Endothelial cell of umbilical vein (primary cell): ENCODE results near the gene SLC35A4. TPM values are rescaled to one million over a fixed set of nuclear protein-coding genes. Genes with fewer than 3 reads are reported as not detected.

Source experiments
- BruUV-seq: library from RNA; stranded (reverse); fragments of 400-500 nt; replicated peaks from 2 replicates; lab custom pipeline; 2021; lab: Mats Ljungman, UMichigan
- CTCF ChIA-PET: fragments of 300-600, 350-600 bp; sonication (Branson Sonifier 250); formaldehyde crosslinking; loops from one replicate; lab custom pipeline; 2021; ENCODE audit warnings: antibody characterized with exemption, inconsistent platforms; lab: Charles Lee
- POLR2A ChIA-PET: fragments of 300-600, 350-600 bp; sonication (Branson Sonifier 250); formaldehyde crosslinking; loops from one replicate; lab custom pipeline; 2021; ENCODE audit warnings: antibody characterized with exemption, inconsistent platforms; lab: Charles Lee
- DNase-seq: peaks from one replicate; pipeline ENCODE4 v3.0.0-alpha.2; 2011; ENCODE audit warnings: low read depth, low spot score
- FAIRE-seq: peaks from 2 replicates; lab custom pipeline; 2011; peaks lifted over from hg19 to GRCh38; lab: Jason Lieb, UNC
- H2AFZ ChIP-seq: 2 replicates; pipeline ENCODE4 v1.6.0; 2012; ENCODE audit warnings: low read depth, low read length, control low read depth, inconsistent platforms
- H3K27ac ChIP-seq: 2 replicates; pipeline ENCODE4 v1.5.1; 2011; ENCODE audit warnings: low read depth, mild to moderate bottlenecking, control low read depth, low read length, moderate library complexity; ENCODE audit not compliant: insufficient read depth
- H3K27me3 ChIP-seq, 2 experiments: 2 replicates each; pipeline versions ENCODE4 v1.6.0 to v1.6.1; 2011; ENCODE audit warnings: low read length in 2 of 2, mixed read lengths in 1 of 2; ENCODE audit not compliant: control insufficient read depth in 2 of 2, insufficient read depth in 2 of 2
- H3K36me3 ChIP-seq, 2 experiments: 2 replicates in 1 of 2; 3 replicates in 1 of 2; pipeline ENCODE4 v1.5.1; 2011; ENCODE audit warnings: low read length in 2 of 2, mild to moderate bottlenecking in 1 of 2, moderate library complexity in 1 of 2; ENCODE audit not compliant: control insufficient read depth in 2 of 2, insufficient read depth in 2 of 2; ENCODE audit errors: extremely low read depth in 1 of 2
- H3K4me1 ChIP-seq: 3 replicates; pipeline ENCODE4 v1.5.1; 2011; ENCODE audit warnings: mild to moderate bottlenecking, low read length; ENCODE audit not compliant: control insufficient read depth, insufficient read depth; ENCODE audit errors: extremely low read depth
- H3K4me2 ChIP-seq: 2 replicates; pipeline ENCODE4 v1.6.1; 2011; ENCODE audit warnings: low read length, control low read depth, mixed read lengths; ENCODE audit not compliant: insufficient read depth
- H3K4me3 ChIP-seq, 3 experiments: fragments of 200-600 bp in 1 of 3; sonication (generic), shearing (Covaris generic) in 1 of 3; replicated peaks in 1 of 3; 2 replicates each; pipeline ENCODE4 v1.5.1; 2011 to 2016; ENCODE audit warnings: control low read depth in 3 of 3, low read length in 3 of 3, mild to moderate bottlenecking in 2 of 3, inconsistent platforms in 1 of 3, low read depth in 1 of 3, moderate library complexity in 1 of 3; ENCODE audit not compliant: insufficient read depth in 1 of 3
- H3K79me2 ChIP-seq: 2 replicates; pipeline ENCODE4 v1.6.0; 2012; ENCODE audit warnings: low read length, inconsistent platforms; ENCODE audit not compliant: control insufficient read depth, insufficient read depth
- H3K9ac ChIP-seq: replicated peaks from 2 replicates; pipeline ENCODE3; 2011; ENCODE audit warnings: low read length, control low read depth; ENCODE audit not compliant: insufficient read depth; ENCODE audit errors: extremely low read depth
- H3K9me1 ChIP-seq: replicated peaks from 3 replicates; pipeline ENCODE4 v1.6.0; 2011; ENCODE audit warnings: mild to moderate bottlenecking, low read length; ENCODE audit not compliant: control insufficient read depth, insufficient read depth; ENCODE audit errors: extremely low read depth
- H3K9me3 ChIP-seq: replicated peaks from 2 replicates; pipeline ENCODE4 v1.5.1; 2012; ENCODE audit warnings: low read length, inconsistent platforms; ENCODE audit not compliant: control insufficient read depth, insufficient read depth
- H4K20me1 ChIP-seq: replicated peaks from 2 replicates; pipeline ENCODE3; 2011; ENCODE audit warnings: mild to moderate bottlenecking, low read length; ENCODE audit not compliant: control insufficient read depth, insufficient read depth; ENCODE audit errors: extremely low read depth
- CTCF ChIP-seq, 2 donors: IDR thresholded peaks; 1 replicate in 1 of 2; 2 replicates in 1 of 2; pipeline ENCODE4 v1.5.1; 2011; ENCODE audit warnings: low read length in 2 of 2, mild to moderate bottlenecking in 2 of 2, moderate library complexity in 2 of 2, control low read depth in 1 of 2, inconsistent platforms in 1 of 2, low read depth in 1 of 2; ENCODE audit not compliant: insufficient read depth in 1 of 2; ENCODE audit errors: extremely low read depth in 1 of 2
- EZH2 ChIP-seq: IDR thresholded peaks from 2 replicates; pipeline ENCODE4 v1.6.1; 2012; ENCODE audit warnings: borderline replicate concordance, low read depth, mild to moderate bottlenecking, moderate library complexity, low read length, inconsistent platforms; ENCODE audit not compliant: severe bottlenecking
- FOS ChIP-seq: IDR thresholded peaks from 2 replicates; pipeline ENCODE4 v1.6.1; 2011; ENCODE audit warnings: mild to moderate bottlenecking, low read length, moderate library complexity, borderline replicate concordance; ENCODE audit not compliant: insufficient read depth
- GATA2 ChIP-seq: IDR thresholded peaks from 2 replicates; pipeline ENCODE4 v1.7.0; 2011; ENCODE audit warnings: low read depth, mild to moderate bottlenecking, moderate library complexity, mixed read lengths, low read length; ENCODE audit not compliant: insufficient read length, insufficient read depth
- JUN ChIP-seq: IDR thresholded peaks from 2 replicates; pipeline ENCODE4 v1.6.1; 2011; ENCODE audit warnings: borderline replicate concordance, low read depth; ENCODE audit not compliant: insufficient read length, insufficient read depth
- MAX ChIP-seq: IDR thresholded peaks from 2 replicates; pipeline ENCODE4 v1.6.1; 2011; ENCODE audit not compliant: insufficient read depth, insufficient read length
- MYC ChIP-seq: IDR thresholded peaks from one replicate; pipeline ENCODE4 v1.6.1; 2011; ENCODE audit warnings: mild to moderate bottlenecking, low read depth, low read length
- POLR2A ChIP-seq: IDR thresholded peaks from 2 replicates; pipeline ENCODE4 v1.6.1; 2012; ENCODE audit warnings: low read depth, mild to moderate bottlenecking, control low read depth, low read length
- POLR2AphosphoS5 ChIP-seq: IDR thresholded peaks from 2 replicates; pipeline ENCODE4 v1.6.1; 2012; ENCODE audit warnings: low read depth, mild to moderate bottlenecking, control low read depth, low read length, moderate library complexity; ENCODE audit not compliant: insufficient read depth
- dilution Hi-C: fragments of 300-500 bp; cut with MboI; formaldehyde crosslinking; loops from one replicate; pipeline ENCODE4 v1.15.0; 2019; ENCODE audit warnings: low sequenced_read_pairs; ENCODE audit not compliant: extremely low pct_ligation_motif_present
- intact Hi-C: fragments of 100-400 bp; cut with micrococcal nuclease; formaldehyde crosslinking; loops from one replicate; pipeline ENCODE4 v1.10.0; 2022
- polyA plus RNA-seq, 4 experiments: library from polyadenylated mRNA; depleted of rRNA in 3 of 4; stranded (reverse) in 3 of 4; unstranded in 1 of 4; fragments of >200 nt; gene quantifications; 2 replicates each; pipeline versions ENCODE4 v1.2.1 to v1.2.3, GENCODE V29; 2011 to 2012; ENCODE audit warnings: missing spikeins in 1 of 4
- total RNA-seq: library from RNA; stranded (reverse); gene quantifications from 2 replicates; pipeline ENCODE4 v1.2.3, GENCODE V29; 2021

The SLC35A4 gene
- total and polyA plus RNA-seq, 2 donors (not counting 3 experiments of a cell fraction or from before 2014, with no cell fraction given), result 65.6 to 118 TPM

- intact Hi-C loops (loop anchor here (1.0 to 2.0 kb wide), 2 partner anchors 10 to 82 kb away; partner anchors contain the start of genes EIF4EBP3 and TMCO6), dilution Hi-C loops (no loop called here)
- DNase-seq (peak; percentile 92), FAIRE-seq (peak; percentile 96)
- Histone ChIP-seq H3K9me3 (no peaks in the 10 kb centered on the region), H3K9me1 (no peaks in the 10 kb centered on the region), H3K36me3 (no peaks in the 10 kb centered on the region), H4K20me1 (no peaks in the 10 kb centered on the region), H3K79me2 (peaks cover 37% of the 10 kb centered on the region), H3K27ac (peak within 1 kb of the TSS; percentile 79), H3K9ac (peak within 1 kb of the TSS; percentile 88), H2AFZ (peak within 1 kb of the TSS; percentile 58), H3K4me2 (peak within 1 kb of the TSS; percentile 94), H3K4me3 (peak within 1 kb of the TSS; percentile 54 to 92 (median 83)), H3K27me3 (no peaks in the 10 kb centered on the region), H3K4me1 (peaks cover 15% of the 10 kb centered on the region)
- CTCF ChIA-PET, result interaction anchor here (0.6 to 3.9 kb wide), 4 partner anchors 10 to 184 kb away, joined by 3 to 18 read pairs (median 10); partner anchors contain the start of genes CD14 and EIF4EBP3
- no peak for TF ChIP-seq JUN
- TF ChIP-seq CTCF (IDR thresholded peaks at IDR 0.05; ENCODE audit: extremely low read depth in 1 of 2, insufficient read depth in 1 of 2, low read depth in 1 of 2, low read length in 2 of 2), result no peak
- TF ChIP-seq FOS, result no peak
- TF ChIP-seq POLR2A, result peak; percentile 99
- TF ChIP-seq POLR2AphosphoS5, result peak; percentile 98
- no peak for TF ChIP-seq MYC
- TF ChIP-seq MAX, result no peak
- TF ChIP-seq EZH2, result no peak
- TF ChIP-seq GATA2, result no peak
- POLR2A ChIA-PET, result interaction anchor here (1.3 kb wide), 2 partner anchors 9 to 90 kb away, joined by 3 to 7 read pairs; partner anchors contain the start of genes EIF4EBP3, IK and NDUFA2
- BruUV-seq, result no TSS peak
Measured at GRCh38 chr5:140557136-140557805, 7.4 kb upstream of the SLC35A4 start, which contains the start of gene SRA1. SRA1 (minus strand) TSS chr5:140557473; CDS start chr5:140557452, 21 bp downstream.
